GM12878 (cell line): Measurements from ENCODE around the gene CD244. TPM values are rescaled to one million over a fixed set of nuclear protein-coding genes. Genes with fewer than 3 reads are reported as not detected.
A peak's percentile ranks its signal among the peaks of the same experiment; 100 is the strongest.

Experiments used
- ATAC-seq: fragments of 200-7000 bp; cut with Tn5 transposase; 3 replicates; pipeline ENCODE4 v1.9.1; 2020; ENCODE audit warnings: mild to moderate bottlenecking, moderate library complexity
- BruUV-seq: library from RNA; stranded (reverse); fragments of 400-500 nt; replicated peaks from 2 replicates; lab custom pipeline; 2021; lab: Mats Ljungman, UMichigan
- CTCF ChIA-PET: fragments of 300-600 bp; sonication (Branson Sonifier 250); formaldehyde crosslinking; extraction: SDS; loops from one replicate; lab custom pipeline; 2021; ENCODE audit warnings: inconsistent platforms; lab: Yijun Ruan, JAX
- POLR2A ChIA-PET: fragments of 350-600 bp; formaldehyde crosslinking; extraction: SDS; loops from one replicate; lab custom pipeline; 2021; ENCODE audit warnings: inconsistent platforms; lab: Charles Lee
- RAD21 ChIA-PET: fragments of 300-600 bp; sonication (Branson Sonifier 250); formaldehyde crosslinking; loops from one replicate; lab custom pipeline; 2023; ENCODE audit warnings: antibody characterized with exemption; ENCODE audit not compliant: unreplicated experiment; lab: Charles Lee
- SMC1A ChIA-PET: fragments of 300-600 bp; sonication (Branson Sonifier 250); formaldehyde crosslinking; loops from one replicate; lab custom pipeline; 2023; ENCODE audit not compliant: unreplicated experiment, uncharacterized antibody; lab: Charles Lee
- DNase-seq: peaks from one replicate; pipeline ENCODE4 v3.0.0-alpha.2; 2011; ENCODE audit warnings: low read depth, low spot score
- FAIRE-seq: peaks from 3 replicates; lab custom pipeline; 2011; peaks lifted over from hg19 to GRCh38; lab: Jason Lieb, UNC
- H2AFZ ChIP-seq: 2 replicates; pipeline ENCODE4 v1.6.0; 2011; ENCODE audit warnings: low read depth, low read length, control low read depth; ENCODE audit not compliant: control insufficient read depth
- H3K27ac ChIP-seq: 2 replicates; pipeline ENCODE4 v1.5.1; 2011; ENCODE audit warnings: control low read depth; ENCODE audit not compliant: control insufficient read depth, insufficient read depth
- H3K27me3 ChIP-seq, 2 experiments: replicated peaks in 1 of 2; 2 replicates each; pipeline versions ENCODE4 v1.6.0 to v1.6.1; 2011; ENCODE audit warnings: low read length in 1 of 2; ENCODE audit not compliant: control insufficient read depth in 2 of 2, insufficient read depth in 2 of 2
- H3K36me3 ChIP-seq, 2 experiments: 2 replicates each; pipeline ENCODE4 v1.5.1; 2011; ENCODE audit warnings: low read length in 1 of 2; ENCODE audit not compliant: control insufficient read depth in 2 of 2, insufficient read depth in 2 of 2
- H3K4me1 ChIP-seq: 2 replicates; pipeline ENCODE4 v1.6.1; 2011; ENCODE audit warnings: mild to moderate bottlenecking, low read length, moderate library complexity, mixed read lengths; ENCODE audit not compliant: control insufficient read depth, insufficient read depth
- H3K4me2 ChIP-seq: 2 replicates; pipeline ENCODE4 v1.6.0; 2011; ENCODE audit warnings: control low read depth; ENCODE audit not compliant: control insufficient read depth, insufficient read depth
- H3K4me3 ChIP-seq: fragments of 200-600 bp; sonication (generic); 2 replicates; pipeline ENCODE4 v1.5.1; 2016
- H3K79me2 ChIP-seq: 2 replicates; pipeline ENCODE4 v1.6.0; 2011; ENCODE audit warnings: low read length; ENCODE audit not compliant: control insufficient read depth, insufficient read depth
- H3K9ac ChIP-seq: 2 replicates; pipeline ENCODE4 v1.8.0; 2011; ENCODE audit warnings: low read length, control low read depth, mixed read lengths; ENCODE audit not compliant: control insufficient read depth, insufficient read depth
- H3K9me3 ChIP-seq: replicated peaks from 3 replicates; pipeline ENCODE4 v1.5.1; 2011; ENCODE audit warnings: mild to moderate bottlenecking, low read length; ENCODE audit not compliant: control insufficient read depth, insufficient read depth
- H4K20me1 ChIP-seq: 2 replicates; pipeline ENCODE4 v1.6.0; 2011; ENCODE audit not compliant: control insufficient read depth, insufficient read depth
- BHLHE40 ChIP-seq, 2 experiments: fragments of 450-650 bp in 1 of 2; IDR thresholded peaks; 2 replicates each; pipeline ENCODE4 v1.6.1; 2011 to 2017; ENCODE audit warnings: low read depth in 2 of 2, borderline replicate concordance in 1 of 2, improper control_type of control experiment in 1 of 2, low read length in 1 of 2, mild to moderate bottlenecking in 1 of 2
- CHD2 ChIP-seq: IDR thresholded peaks from 2 replicates; pipeline ENCODE4 v1.6.1; 2011; ENCODE audit warnings: low read depth, low read length, improper control_type of control experiment, borderline replicate concordance
- CREB1 ChIP-seq: IDR thresholded peaks from 2 replicates; pipeline ENCODE4 v1.6.1; 2012; ENCODE audit warnings: low read depth, mild to moderate bottlenecking, inconsistent platforms
- POLR2AphosphoS2 ChIP-seq: IDR thresholded peaks from 2 replicates; pipeline ENCODE4 v1.6.1; 2011; ENCODE audit warnings: low read depth, mild to moderate bottlenecking, low read length, improper control_type of control experiment, moderate library complexity
- RAD51 ChIP-seq: fragments of 450-650 bp; IDR thresholded peaks from 2 replicates; pipeline ENCODE4 v1.6.1; 2016; ENCODE audit warnings: moderate library complexity, mild to moderate bottlenecking, inconsistent platforms
- RUNX3 ChIP-seq: IDR thresholded peaks from 2 replicates; pipeline ENCODE4 v1.6.1; 2012; ENCODE audit warnings: low read length, inconsistent platforms
- SPI1 ChIP-seq: IDR thresholded peaks from 2 replicates; pipeline ENCODE4 v1.6.1; 2011; ENCODE audit warnings: low read depth, mild to moderate bottlenecking, low read length, moderate library complexity, borderline replicate concordance; ENCODE audit not compliant: insufficient read depth
- SUPT20H ChIP-seq: IDR thresholded peaks from 2 replicates; pipeline ENCODE4 v1.6.1; 2011; ENCODE audit warnings: low read depth, mild to moderate bottlenecking, low read length, moderate library complexity, borderline replicate concordance; ENCODE audit not compliant: control insufficient read depth
- ZNF207 ChIP-seq: fragments of 450-650 bp; IDR thresholded peaks from 2 replicates; pipeline ENCODE4 v1.6.1; 2014; ENCODE audit warnings: antibody characterized with exemption, mild to moderate bottlenecking, borderline replicate concordance
- WGBS: methylation state at CpG from one replicate; pipeline ENCODE4 v1.1.6; 2016; ENCODE audit warnings: low lambda C conversion rate; ENCODE audit not compliant: insufficient replicate concordance, insufficient coverage; ENCODE audit errors: missing lambda C conversion rate; 5-methylcytosine and 5-hydroxymethylcytosine counted together
- in situ Hi-C: fragments of 300-500 bp; cut with MboI; formaldehyde crosslinking; loops from 9 replicates; pipeline ENCODE4 v1.14.3; 2018; ENCODE audit warnings: mixed read lengths
- intact Hi-C: fragments of 100-400 bp; cut with micrococcal nuclease; formaldehyde crosslinking; loops from one replicate; pipeline ENCODE4 v1.14.2; 2022; ENCODE audit not compliant: unreplicated experiment
- polyA plus RNA-seq, 11 experiments: library from polyadenylated mRNA; depleted of rRNA in 4 of 11; unstranded in 6 of 11; stranded (reverse) in 5 of 11; fragments of >200 nt; fragmentation: Nextera tagmentation in 4 of 11; fragmentation: Illumina TruSeq in 1 of 11; extraction: Ambion mirVana in 4 of 11; extraction: Trizol in 1 of 11; gene quantifications; 1 replicate in 1 of 11; 2 replicates in 10 of 11; pipeline versions ENCODE4 v1.2.1 to v1.2.3, GENCODE V29; 2011 to 2016; ENCODE audit warnings: inconsistent platforms in 2 of 11, missing spikeins in 2 of 11, low read depth in 1 of 11
- total RNA-seq, 4 experiments: library from RNA; depleted of rRNA in 3 of 4; stranded (reverse); fragments of >200 nt in 3 of 4; fragmentation: Illumina TruSeq in 1 of 4; extraction: Trizol in 1 of 4; gene quantifications; 2 replicates each; pipeline versions ENCODE4 v1.2.1 to v1.2.3, GENCODE V29; 2013 to 2021
- TF ChIP-seq, protein P1 (sequence below): fragments of 450-650 bp; IDR thresholded peaks from 2 replicates; pipeline ENCODE4 v1.6.1; 2017; ENCODE audit warnings: mild to moderate bottlenecking
- TF ChIP-seq, protein P2 (sequence below): fragments of 150-350 bp; IDR thresholded peaks from 2 replicates; pipeline ENCODE4 v1.6.1; 2016; ENCODE audit warnings: low read depth, low read length
- TF ChIP-seq, protein P3 (sequence below): fragments of 450-650 bp; IDR thresholded peaks from 2 replicates; pipeline ENCODE4 v1.6.1; 2017; ENCODE audit warnings: borderline replicate concordance

The CD244 gene
- total and polyA plus RNA-seq, 10 of the 15 experiments (the other 5 are each of a cell fraction or from before 2014, with no cell fraction given) = 0.24 to 13.6 (median 0.73) TPM

DNA sequence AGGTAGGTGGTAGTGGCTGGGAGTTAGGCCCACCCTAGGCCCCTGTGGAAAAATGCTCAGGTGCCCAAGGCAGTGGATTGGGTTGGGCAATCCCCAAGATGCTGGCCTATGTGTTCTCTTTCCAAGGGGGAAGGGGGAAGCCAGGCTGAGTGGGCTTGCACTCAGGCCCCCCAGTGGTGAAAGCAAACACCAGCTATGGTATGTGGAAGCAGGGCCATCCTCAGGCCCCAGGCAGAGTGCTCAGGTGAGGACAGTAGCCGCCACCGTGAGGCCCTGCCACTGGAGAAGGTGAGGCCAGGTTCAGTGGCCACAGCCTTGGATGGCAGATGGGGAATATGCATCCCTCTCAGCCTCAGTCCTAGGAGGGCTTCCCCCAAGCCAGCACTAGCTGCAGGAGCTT, 54.9 kb downstream of the CD244 start:
- no peak for FAIRE-seq
- in situ Hi-C loops = no loop called here
- Histone ChIP-seq H2AFZ (no peak overlapping the region), H3K27ac (no peak overlapping the region), H3K4me2 (no peak overlapping the region), H3K9me3 (peaks cover 6% of the 10 kb centered on the region), H3K9ac (no peak overlapping the region), H3K27me3 (no peaks in the 10 kb centered on the region), H4K20me1 (no peaks in the 10 kb centered on the region), H3K79me2 (no peaks in the 10 kb centered on the region), H3K4me1 (no peaks in the 10 kb centered on the region), H3K36me3 (no peaks in the 10 kb centered on the region; a peak in 1 of 4 replicates), H3K4me3 (no peak overlapping the region)
- no peak for DNase-seq
- WGBS = 82% methylated on average over 2 of the region's 2 CpGs
- ChIA-PET RAD21 (no interaction called here), SMC1A (interaction anchor here (0.6 to 2.8 kb wide), 3 partner anchors 10 to 35 kb away, joined by 3 to 15 read pairs (median 3); no protein-coding TSS in a partner anchor), CTCF (interaction anchor here (0.6 to 1.0 kb wide), 2 partner anchors 27 to 29 kb away, joined by 3 read pairs; no protein-coding TSS in a partner anchor), POLR2A (no interaction called here)
- peak; percentile 30 for ATAC-seq
- intact Hi-C loops = no loop called here
- no TSS peak for BruUV-seq
- TF ChIP-seq ZNF207 (no peak), RUNX3 (no peak), RAD51 (no peak), SUPT20H (no peak), BHLHE40 (IDR thresholded peaks at IDR 0.05; ENCODE audit: borderline replicate concordance in 1 of 2, low read depth in 2 of 2, low read length in 1 of 2) (no peak), CHD2 (no peak), CREB1 (no peak), SPI1 (no peak), POLR2AphosphoS2 (no peak)
- TF ChIP-seq, protein P1, sequence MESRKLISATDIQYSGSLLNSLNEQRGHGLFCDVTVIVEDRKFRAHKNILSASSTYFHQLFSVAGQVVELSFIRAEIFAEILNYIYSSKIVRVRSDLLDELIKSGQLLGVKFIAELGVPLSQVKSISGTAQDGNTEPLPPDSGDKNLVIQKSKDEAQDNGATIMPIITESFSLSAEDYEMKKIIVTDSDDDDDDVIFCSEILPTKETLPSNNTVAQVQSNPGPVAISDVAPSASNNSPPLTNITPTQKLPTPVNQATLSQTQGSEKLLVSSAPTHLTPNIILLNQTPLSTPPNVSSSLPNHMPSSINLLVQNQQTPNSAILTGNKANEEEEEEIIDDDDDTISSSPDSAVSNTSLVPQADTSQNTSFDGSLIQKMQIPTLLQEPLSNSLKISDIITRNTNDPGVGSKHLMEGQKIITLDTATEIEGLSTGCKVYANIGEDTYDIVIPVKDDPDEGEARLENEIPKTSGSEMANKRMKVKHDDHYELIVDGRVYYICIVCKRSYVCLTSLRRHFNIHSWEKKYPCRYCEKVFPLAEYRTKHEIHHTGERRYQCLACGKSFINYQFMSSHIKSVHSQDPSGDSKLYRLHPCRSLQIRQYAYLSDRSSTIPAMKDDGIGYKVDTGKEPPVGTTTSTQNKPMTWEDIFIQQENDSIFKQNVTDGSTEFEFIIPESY = no peak
- TF ChIP-seq, protein P2, sequence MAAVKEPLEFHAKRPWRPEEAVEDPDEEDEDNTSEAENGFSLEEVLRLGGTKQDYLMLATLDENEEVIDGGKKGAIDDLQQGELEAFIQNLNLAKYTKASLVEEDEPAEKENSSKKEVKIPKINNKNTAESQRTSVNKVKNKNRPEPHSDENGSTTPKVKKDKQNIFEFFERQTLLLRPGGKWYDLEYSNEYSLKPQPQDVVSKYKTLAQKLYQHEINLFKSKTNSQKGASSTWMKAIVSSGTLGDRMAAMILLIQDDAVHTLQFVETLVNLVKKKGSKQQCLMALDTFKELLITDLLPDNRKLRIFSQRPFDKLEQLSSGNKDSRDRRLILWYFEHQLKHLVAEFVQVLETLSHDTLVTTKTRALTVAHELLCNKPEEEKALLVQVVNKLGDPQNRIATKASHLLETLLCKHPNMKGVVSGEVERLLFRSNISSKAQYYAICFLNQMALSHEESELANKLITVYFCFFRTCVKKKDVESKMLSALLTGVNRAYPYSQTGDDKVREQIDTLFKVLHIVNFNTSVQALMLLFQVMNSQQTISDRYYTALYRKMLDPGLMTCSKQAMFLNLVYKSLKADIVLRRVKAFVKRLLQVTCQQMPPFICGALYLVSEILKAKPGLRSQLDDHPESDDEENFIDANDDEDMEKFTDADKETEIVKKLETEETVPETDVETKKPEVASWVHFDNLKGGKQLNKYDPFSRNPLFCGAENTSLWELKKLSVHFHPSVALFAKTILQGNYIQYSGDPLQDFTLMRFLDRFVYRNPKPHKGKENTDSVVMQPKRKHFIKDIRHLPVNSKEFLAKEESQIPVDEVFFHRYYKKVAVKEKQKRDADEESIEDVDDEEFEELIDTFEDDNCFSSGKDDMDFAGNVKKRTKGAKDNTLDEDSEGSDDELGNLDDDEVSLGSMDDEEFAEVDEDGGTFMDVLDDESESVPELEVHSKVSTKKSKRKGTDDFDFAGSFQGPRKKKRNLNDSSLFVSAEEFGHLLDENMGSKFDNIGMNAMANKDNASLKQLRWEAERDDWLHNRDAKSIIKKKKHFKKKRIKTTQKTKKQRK = no peak
- TF ChIP-seq, protein P3, sequence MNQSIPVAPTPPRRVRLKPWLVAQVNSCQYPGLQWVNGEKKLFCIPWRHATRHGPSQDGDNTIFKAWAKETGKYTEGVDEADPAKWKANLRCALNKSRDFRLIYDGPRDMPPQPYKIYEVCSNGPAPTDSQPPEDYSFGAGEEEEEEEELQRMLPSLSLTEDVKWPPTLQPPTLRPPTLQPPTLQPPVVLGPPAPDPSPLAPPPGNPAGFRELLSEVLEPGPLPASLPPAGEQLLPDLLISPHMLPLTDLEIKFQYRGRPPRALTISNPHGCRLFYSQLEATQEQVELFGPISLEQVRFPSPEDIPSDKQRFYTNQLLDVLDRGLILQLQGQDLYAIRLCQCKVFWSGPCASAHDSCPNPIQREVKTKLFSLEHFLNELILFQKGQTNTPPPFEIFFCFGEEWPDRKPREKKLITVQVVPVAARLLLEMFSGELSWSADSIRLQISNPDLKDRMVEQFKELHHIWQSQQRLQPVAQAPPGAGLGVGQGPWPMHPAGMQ = no peak
